GM12891 (cell line): ENCODE data around the gene KCNC3.
"Not testable (repeated sequence)": the region's sequence is repeated elsewhere in the genome, so short reads cannot be mapped to it uniquely, and the experiment has no call there.

ENCODE experiments used
- DNase-seq: peaks from one replicate; pipeline ENCODE4 v3.0.0; 2011; ENCODE audit warnings: low spot score; ENCODE audit not compliant: insufficient read length
- FAIRE-seq: peaks from 2 replicates; lab custom pipeline; 2011; peaks lifted over from hg19 to GRCh38; lab: Jason Lieb, UNC
- PAX5 ChIP-seq: IDR thresholded peaks from 2 replicates; pipeline ENCODE4 v1.6.1; 2011; ENCODE audit warnings: low read length, moderate library complexity, mild to moderate bottlenecking; ENCODE audit not compliant: insufficient read depth, severe bottlenecking
- POLR2A ChIP-seq: IDR thresholded peaks from 2 replicates; pipeline ENCODE4 v1.6.1; 2011; ENCODE audit warnings: low read depth, low read length, control low read depth
- POLR2AphosphoS5 ChIP-seq: IDR thresholded peaks from 2 replicates; pipeline ENCODE4 v1.6.1; 2011; ENCODE audit warnings: low read depth, low read length, control low read depth
- POU2F2 ChIP-seq: IDR thresholded peaks from 2 replicates; pipeline ENCODE4 v1.6.1; 2011; ENCODE audit warnings: low read depth, mild to moderate bottlenecking, control low read depth, low read length, moderate library complexity
- SPI1 ChIP-seq: IDR thresholded peaks from 2 replicates; pipeline ENCODE4 v1.6.1; 2011; ENCODE audit warnings: low read depth, low read length, control low read depth
- TAF1 ChIP-seq: IDR thresholded peaks from 2 replicates; pipeline ENCODE4 v1.6.1; 2011; ENCODE audit warnings: low read depth, low read length, control low read depth

Gene KCNC3

DNA sequence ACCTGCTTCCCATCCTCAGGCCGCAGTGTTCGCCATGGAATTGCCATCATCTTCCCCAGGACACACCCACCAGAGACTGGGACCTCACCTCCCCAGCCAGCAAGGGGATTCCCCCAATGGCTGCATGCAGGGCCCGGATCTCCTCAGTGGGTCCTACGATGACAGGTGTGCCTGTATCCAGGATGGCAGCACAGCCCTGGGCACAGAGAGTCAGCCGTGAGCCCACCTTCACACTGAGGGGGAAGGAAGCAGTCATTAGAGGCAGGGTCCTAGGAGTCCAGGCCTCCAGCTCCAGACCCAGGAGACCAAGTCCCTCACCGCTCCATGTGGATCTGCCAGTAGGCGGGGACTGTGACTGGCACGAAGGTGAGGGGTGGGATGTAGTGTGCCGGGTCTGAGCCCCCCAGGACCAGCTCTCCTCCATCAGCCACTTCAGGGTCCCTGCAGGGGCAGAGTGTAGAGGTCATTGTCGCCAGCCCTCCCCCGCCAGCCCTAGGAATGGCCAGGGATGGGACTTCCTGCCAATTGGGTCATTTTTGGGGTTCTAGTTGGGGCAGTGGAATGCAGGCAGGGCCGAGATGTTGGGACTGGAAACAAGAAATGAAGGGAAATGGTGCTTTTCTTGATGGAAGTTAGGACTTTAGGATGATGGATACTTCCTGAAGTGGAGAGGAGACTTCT is 5.7 kb upstream of the KCNC3 start:
- TF ChIP-seq PAX5 = no peak
- no peak for TF ChIP-seq SPI1
- peak; percentile 37; the same call in 1 of the 2 replicates for TF ChIP-seq POLR2A
- peak; percentile 48; the same call in 1 of the 2 replicates for TF ChIP-seq POLR2AphosphoS5
- no peak for TF ChIP-seq TAF1
- no peak for TF ChIP-seq POU2F2
- FAIRE-seq (no peak), DNase-seq (no peak)

DNA sequence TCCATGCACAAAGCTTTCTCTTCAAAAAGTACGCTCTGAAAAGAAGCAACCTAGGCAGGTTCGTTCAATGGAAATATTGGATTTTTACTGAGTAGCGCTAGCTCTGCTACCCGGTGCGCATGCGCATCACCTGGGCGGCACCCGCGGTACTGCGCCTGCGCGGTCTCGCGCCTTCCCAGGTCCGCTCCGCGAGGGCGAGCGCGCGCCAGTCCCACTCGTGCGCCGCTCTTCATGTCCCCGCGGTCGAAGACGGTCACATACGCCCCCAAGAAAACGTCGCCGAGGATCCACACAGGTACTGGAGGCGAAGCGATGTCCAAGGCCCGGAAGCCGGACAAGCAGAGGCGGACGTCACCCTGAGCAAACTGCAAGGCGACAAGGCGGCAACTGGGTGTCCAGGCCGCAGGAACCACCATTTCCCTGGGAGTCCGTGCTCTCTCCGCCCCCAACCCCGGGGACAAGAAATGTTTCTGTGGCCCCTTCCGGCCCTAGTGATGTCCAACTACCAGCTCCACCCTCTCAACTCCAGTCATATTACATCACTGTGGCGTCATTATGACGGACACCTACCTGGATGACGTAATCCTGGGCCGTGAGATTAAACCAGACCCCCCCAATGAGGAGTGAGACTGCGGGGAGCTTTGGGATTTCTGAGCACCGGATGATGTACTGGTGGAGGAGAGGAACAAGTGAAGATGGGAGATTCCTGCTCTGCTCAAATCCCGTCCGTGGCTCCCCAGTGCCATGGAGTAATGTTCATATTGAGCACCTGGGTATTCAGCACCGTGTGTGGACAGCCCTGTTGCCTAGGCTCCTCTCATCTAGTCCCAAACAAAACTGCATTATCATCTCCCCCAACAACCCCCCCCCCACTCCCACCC is 4.8 kb upstream of the KCNC3 start:
- no peak for TF ChIP-seq POLR2AphosphoS5
- TF ChIP-seq TAF1 = no peak
- TF ChIP-seq POU2F2 = no peak; the same call in 1 of the 2 replicates
- TF ChIP-seq PAX5 = no peak
- no peak for TF ChIP-seq SPI1
- TF ChIP-seq POLR2A = no peak
- DNase-seq (peak; percentile 73), FAIRE-seq (no peak)

DNA sequence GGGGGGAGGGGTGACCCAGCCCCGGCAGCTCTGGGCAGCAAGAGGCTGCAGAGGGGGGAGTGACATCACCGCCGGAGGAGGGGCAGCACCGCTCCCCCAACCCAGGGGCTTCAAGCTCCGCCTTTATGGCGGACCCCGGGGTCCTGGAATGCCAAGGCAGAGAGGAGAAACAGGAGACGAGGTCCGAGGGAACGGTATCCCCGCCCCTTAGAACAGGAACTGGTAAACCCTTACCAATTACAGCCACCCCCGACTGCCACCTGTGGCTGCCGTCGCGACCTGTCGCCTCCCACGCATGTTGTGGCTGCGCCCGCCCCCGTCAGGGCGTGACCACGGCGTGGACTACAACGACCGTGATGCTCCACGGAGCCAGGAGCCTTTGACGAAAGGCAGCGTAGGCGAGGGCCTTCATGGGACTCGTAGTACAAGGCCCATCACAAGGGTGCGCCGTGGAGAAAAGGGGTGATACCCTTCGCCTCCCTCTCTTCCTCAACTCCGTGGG is 4.1 kb upstream of the KCNC3 start:
- DNase-seq (no peak), FAIRE-seq (peak; percentile 97)
- TF ChIP-seq TAF1 = no peak
- peak; percentile 16; the same call in 1 of the 2 replicates for TF ChIP-seq POLR2A
- peak; percentile 59 for TF ChIP-seq SPI1
- peak; percentile 71; the same call in 1 of the 2 replicates for TF ChIP-seq POLR2AphosphoS5
- peak; percentile 70 for TF ChIP-seq POU2F2
- no peak for TF ChIP-seq PAX5

DNA sequence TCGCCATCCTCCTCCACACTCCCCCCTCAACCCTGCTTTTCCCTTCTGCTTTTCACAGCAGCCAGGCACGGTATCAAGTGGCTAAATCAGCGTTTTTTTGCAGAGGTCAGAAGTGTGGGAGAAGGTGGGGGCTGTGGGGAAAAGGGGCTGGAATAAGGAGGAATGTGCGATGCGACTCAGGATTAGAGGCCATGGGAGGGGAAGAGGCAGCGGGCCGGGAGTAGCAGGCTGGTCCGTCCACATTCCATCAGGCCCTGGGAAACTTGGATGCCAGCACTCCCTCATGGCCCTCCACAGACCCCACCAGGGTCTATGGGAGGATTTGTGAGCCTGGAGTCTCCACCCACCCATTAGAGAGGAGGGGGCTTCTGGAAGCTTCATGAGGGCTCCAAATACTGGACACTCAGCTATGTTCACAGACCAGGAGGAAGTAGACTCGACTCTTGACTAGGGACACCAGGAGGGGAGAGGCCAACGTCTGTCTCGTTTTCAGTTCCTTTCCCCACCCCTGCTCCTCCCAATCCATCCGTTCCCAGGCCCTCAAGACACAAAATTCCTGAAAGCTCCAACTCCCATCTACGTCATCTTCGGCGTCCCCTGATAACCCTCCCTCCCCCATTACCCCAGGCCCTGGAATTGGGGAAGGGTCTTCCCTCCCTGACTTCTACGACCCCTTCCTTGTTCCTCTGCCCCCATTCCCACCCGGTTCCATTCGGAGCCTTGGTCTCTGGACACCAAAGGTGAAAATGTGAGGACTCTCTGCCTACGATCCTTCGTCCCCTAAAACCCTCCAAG is 3.3 kb upstream of the KCNC3 start:
- no peak for DNase-seq
- TF ChIP-seq PAX5 (no peak), POU2F2 (no peak), POLR2A (no peak), TAF1 (no peak), POLR2AphosphoS5 (0 out of 2 replicates have a peak, but pooled peaks have one; percentile 28), SPI1 (peak; percentile 64)
- FAIRE-seq = no peak

DNA sequence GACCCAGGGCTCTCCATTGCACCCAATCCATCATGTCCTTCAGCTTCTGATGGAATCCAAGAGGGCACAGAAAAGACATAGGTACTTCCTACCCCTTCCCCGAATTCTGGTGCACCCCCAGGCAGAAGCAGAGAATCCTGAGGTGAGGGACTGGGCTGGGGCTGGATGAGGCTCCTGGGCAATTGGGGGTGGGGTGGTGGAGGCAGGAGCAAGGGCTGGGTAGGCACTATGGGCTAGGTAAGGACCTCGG is 2.7 kb upstream of the KCNC3 start:
- FAIRE-seq = no peak
- no peak for TF ChIP-seq POLR2A
- TF ChIP-seq POU2F2 = 0 out of 2 replicates have a peak, but pooled peaks have one; percentile 21
- no peak for TF ChIP-seq POLR2AphosphoS5
- TF ChIP-seq PAX5 = no peak
- DNase-seq = no peak

DNA sequence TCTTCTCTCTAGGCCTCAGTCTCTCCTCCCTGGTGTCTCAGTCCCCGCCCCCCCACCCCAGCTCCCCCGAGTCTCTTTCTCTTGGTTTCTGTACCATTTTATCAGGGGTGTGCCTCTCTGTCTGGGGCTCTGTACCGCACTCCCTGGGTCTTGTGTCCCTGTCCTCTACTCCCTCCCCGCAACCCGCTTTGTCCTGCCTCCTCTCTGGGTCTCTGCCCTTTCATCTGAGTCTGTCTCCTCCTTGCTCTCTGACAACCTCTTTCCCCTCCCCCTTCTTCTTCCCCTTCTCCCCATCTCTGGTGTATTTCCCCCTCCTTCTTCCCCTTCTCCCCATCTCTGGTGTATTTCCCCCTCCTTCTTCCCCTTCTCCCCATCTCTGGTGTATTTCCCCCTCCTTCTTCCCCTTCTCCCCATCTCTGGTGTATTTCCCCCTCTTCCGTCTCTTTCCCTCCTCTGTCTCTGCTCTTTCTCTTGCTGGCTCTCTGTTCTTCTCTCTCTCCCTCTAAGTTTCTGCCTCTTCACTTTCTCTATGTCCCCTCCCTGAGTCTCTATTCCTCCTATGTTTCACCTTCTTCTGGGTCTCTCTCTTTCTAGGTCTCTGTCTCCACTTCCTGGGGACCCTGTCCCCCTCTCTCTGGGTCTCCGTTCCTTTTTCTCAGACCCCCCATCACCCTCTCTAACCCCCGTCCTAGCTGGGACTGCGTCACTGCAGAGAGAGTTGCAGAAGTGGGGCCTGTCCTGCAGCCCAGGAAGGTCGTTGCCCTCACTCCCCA is 2.2 kb upstream of the KCNC3 start:
- TF ChIP-seq POLR2AphosphoS5 (no peak), PAX5 (no peak), SPI1 (no peak), POLR2A (no peak), TAF1 (no peak), POU2F2 (no peak)
- DNase-seq (no peak), FAIRE-seq (no peak)

DNA sequence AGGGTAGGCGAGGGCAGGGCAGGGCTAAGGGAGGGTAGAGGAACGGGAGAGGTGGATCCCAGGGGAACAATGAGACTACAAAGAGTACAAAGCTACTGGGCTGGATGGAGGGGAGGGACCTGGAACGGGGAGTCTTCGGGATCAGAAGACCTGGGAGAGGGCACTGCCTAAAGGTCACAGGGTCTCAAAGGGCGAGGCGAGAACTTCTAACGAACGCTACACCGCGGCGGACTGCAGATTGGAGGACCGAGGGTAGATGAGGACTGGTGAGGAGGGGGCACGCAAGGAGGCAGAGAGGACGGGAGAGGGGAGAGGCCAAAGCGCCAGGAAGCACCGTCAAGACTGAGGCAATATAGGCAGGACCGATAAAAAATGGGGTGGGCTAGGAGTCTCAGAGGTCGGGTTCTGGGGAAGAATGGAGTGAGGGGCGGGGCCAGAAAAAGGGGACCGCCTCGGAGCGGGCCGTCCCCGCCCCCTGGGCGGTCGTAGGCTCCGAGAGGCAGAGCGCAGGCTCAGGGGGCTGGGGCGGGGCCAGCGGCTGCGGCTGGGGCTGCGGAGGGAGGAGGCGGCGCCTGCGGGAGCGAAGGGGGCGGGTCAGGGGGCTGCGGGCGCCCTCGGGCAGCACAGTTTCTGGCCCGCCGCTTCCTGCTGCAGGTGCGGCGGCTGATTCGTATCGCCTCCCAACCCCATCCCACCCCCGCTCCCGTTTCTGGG is 1.3 kb upstream of the KCNC3 start:
- DNase-seq (peak; percentile 80), FAIRE-seq (peak; percentile 83)
- TF ChIP-seq TAF1 (no peak), POLR2AphosphoS5 (no peak), POU2F2 (no peak), POLR2A (no peak), SPI1 (no peak), PAX5 (no peak)

DNA sequence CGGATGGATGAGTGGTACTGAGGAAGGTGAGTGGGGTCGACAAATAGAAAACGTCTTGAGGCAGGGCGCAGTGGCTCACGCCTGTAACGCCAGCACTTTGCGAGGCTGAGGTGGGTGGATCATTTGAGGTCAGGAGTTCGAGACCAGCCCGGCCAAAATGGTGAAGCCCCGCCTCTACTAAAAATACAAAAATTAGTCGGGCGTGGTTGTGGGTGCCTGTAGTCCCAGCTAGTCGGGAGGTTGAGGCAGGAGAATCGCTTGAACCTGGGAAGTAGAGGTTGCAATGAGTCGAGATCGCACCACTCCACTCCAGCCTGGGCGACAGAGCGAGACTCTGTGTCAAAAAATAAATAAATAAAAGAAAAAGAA is 733 bp upstream of the KCNC3 start:
- DNase-seq = not testable (repeated sequence)

DNA sequence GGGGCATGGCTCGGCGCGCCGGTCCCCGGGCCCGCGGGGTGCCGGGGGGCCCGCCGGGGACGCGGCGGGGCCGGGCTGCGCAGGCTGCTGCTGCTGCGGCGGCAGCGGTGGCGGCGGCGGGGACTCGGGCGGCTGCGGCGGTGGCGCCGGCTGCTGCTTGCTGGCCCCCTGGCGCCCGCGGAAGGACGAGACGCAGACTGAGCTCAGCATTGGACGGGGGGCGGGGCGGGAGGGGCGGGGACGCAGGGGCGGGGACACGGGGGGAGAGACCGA is 368 bp downstream of the KCNC3 start:
- TF ChIP-seq POLR2AphosphoS5 (no peak), POU2F2 (no peak), PAX5 (no peak), SPI1 (no peak), TAF1 (no peak), POLR2A (no peak)
- no peak for FAIRE-seq
- DNase-seq = no peak

More for the DNA sequence above, 733 bp upstream of the KCNC3 start:
- not testable (repeated sequence) for FAIRE-seq
